Activated CD4-positive, CD25-positive, alpha-beta regulatory T cell treated with anti-CD3 and anti-CD28 coated beads, Interleukin-2, amount 50 U/mL, for 24 hours (primary cell): ENCODE results near the gene FAM184B.
A peak's percentile ranks its signal among the peaks of the same experiment; 100 is the strongest.

Source experiments
- ATAC-seq, 2 donors: fragments of 150-1000 bp; cut with Tn5 transposase; one replicate each; pipeline ENCODE4 v1.10.0; 2021; ENCODE audit warnings: mild to moderate bottlenecking in 1 of 2, moderate library complexity in 1 of 2

Gene FAM184B

DNA sequence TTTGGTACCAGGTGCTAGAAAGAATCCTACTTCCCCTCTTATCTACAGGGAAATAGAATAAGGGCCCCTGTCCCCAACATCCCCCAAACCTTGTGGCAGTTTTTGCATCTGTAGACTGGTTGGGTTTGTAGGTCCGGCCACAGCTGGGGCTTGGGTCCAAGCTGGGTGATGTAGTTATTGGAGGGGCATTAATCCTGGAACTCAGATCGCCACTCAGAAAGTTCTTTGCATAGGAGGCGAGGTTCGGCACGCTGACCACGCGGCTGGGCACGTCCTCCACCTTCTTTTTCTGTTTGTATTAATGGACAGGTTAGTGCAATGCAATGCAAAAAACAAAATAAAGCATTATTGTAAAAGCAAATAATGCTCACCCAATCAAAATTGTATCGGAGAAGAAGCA, 147.8 kb downstream of the FAM184B start:
- ATAC-seq = no peak

GRCh38 chr4:17630228-17630627, 151.2 kb downstream of the FAM184B start:
- no peak for ATAC-seq

DNA sequence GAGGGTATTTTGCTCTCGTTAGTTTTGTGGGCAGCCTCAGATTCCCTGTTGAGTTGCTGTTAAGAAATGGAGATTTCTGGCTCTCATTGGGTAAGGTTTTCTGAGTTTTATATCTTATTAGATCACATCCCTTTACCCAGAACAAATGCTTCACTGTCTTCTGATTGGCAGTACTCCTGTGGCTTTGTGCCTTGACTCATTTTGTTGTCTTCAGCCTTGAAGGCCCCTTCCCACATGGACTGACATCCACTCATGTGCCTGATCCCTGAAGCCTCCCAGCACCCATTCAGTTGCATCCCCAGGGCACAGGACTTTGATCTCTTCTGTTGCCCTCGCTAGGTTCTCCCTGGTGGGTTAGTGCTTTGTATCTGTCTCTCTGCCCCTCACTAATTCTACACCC, 156.6 kb downstream of the FAM184B start:
- no peak for ATAC-seq

DNA sequence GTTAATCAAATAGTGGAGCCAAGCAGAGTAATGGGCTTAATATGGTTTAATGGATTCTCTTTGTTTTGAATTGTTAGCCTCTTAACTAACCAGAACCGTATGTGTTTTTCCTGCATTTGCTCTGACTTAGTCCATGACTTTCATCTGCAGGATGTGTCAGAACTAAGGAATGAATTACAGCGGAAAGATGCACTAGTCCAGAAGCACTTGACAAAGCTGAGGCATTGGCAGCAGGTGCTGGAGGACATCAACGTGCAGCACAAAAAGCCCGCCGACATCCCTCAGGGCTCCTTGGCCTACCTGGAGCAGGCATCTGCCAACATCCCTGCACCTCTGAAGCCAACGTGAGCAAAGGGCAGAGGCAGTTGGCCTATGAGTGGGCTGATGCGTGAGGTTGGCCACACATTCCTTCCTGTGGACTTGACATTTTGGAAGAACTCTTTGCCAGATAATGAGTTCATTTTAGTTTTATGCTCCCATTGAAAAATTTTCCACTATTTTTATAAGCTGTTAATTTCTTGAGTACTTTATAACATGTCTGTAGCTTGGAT, 157.9 kb downstream of the FAM184B start:
- ATAC-seq = no peak

GRCh38 chr4:17619416-17620105, 161.9 kb downstream of the FAM184B start:
- no peak for ATAC-seq

DNA sequence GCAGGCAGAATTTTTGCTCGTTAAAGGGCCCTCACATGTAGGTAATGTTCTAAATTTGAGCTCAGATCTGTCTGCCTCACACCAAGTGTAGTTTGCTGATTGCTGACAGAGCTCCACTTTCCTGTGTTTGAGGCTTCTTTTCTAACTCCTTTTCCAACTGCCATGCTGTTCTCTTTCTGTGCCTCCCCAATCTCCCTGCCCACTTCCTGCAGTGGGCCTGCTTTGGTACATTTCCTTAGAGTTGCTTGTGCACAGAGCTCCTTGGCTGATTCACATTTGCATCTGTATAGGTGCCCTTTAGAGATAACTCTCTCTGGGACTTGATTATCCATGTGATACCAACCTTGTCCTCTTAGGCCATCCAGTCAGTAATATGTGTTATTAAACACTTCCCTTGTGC, 162.5 kb downstream of the FAM184B start:
- no peak for ATAC-seq

GRCh38 chr4:17616283-17616682, 165.1 kb downstream of the FAM184B start:
- no peak for ATAC-seq

DNA sequence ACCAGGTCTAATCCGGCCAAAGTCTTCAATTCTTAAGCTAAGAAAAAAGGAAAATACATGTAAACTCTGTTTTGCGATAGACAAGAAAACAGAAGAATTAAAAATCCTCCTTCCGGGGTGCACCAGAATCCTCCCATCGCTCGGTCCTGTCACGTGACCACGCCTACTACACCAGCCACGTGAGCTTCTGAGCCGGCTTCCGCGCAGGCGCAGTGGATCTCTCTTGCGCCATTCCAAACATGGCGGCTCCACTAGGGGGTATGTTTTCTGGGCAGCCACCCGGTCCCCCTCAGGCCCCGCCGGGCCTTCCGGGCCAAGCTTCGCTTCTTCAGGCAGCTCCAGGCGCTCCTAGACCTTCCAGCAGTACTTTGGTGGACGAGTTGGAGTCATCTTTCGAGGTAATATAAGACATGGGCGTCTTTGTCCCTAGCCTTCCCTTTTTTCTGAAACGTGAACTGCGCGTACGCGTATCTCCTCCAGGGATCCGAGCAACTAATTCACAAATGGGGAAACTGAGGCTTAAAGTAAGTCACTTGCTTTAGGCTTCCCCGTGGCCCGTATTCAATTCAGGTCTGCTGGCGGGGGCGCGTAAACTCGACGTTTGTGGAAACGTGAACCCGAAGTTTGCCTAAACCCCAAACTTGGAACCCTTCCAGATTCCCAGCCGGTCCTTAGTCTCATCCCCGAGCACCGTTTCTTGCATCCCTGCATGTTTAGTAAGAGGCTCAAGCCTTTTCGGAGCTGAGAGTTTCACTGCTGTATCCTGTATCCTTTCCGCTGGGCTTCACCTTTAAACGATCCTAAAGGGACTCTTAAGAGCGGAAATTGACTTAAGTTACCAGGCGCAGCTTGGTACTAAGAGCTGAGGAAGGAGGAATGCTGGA, 166.8 kb downstream of the FAM184B start, which contains the start of gene MED28:
MED28 (plus strand) TSS at position 226 of the 884 bp plus-strand sequence; CDS start at position 240, 14 bp downstream.
- ATAC-seq = peak; percentile 92 to 95

GRCh38 chr4:17613761-17614415, 167.5 kb downstream of the FAM184B start:
- ATAC-seq = peak; percentile 53 to 56

DNA sequence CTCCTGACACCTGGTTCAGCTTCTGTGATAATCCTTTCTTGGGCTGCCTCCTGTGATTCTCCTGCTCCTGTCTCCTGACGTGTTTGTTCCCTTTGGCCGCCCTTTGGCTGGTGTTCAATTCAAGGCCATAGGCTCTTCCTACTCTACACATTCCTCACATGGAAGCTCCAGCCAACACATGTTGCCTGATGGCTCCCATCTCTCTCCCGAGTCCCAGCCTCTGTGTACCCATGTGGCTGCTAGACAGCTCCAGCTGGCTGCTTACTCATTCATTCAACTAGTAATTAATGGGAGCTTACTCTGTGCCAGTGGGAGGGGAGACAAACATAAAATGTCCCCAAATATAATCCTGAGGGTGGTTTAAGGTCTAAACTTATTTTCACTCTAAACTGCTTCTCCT, 176.2 kb downstream of the FAM184B start:
- ATAC-seq = no peak

- ATAC-seq = no peak
These were observed 181.6 kb downstream of the FAM184B start for GRCh38 chr4:17599826-17600225.

- ATAC-seq = no peak
These were observed 183.9 kb downstream of the FAM184B start for GRCh38 chr4:17597517-17597916.

DNA sequence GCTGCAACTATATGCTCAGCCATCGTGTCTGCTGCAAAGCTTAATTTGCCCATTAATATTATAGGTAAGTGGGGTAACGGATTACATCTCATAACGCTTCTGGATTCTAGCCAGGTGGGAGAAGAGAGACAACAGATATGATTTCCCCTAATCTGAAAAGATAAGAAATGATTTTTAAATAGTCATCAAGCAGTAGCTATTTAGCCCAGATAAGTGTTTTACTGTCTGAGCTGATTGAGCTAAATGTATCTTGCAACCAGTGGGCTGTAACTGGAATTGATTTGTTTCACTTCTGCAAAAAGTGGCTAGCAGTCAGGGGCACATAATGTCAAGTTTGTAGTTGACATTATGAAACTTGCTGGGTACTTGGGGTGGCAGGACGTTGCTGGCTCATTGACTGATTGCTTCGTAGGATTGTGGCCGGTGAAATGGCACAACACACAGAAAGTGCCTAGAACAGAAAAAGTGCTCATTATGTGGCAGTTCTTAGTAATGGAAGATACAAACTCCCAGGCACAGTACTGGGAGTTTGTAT, 185.9 kb downstream of the FAM184B start:
- no peak for ATAC-seq

DNA sequence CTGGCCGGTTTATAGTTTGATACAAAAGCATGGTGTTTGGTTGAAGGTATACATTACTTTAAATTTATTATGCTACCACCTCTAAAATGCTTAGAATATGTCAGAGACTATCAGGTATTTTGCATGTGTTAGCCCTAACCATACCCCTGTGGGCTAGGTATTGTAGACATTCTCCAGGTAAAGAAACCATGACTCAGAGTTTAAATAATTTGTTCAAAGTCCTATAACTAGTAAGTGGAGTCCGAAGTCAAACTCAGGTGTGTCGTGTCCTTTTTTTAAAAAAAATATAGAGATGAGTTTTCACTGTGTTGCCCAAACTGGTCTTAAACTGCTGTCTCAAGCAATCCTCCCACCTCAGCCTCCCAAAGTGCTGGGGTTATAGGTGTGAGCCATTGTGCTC, 192.1 kb downstream of the FAM184B start:
- no peak for ATAC-seq

GRCh38 chr4:17587094-17587822, 194.2 kb downstream of the FAM184B start:
- no peak for ATAC-seq

GRCh38 chr4:17584521-17585213, 196.8 kb downstream of the FAM184B start:
- no peak for ATAC-seq

GRCh38 chr4:17583941-17584340, 197.5 kb downstream of the FAM184B start:
- ATAC-seq = no peak

GRCh38 chr4:17583276-17583675, 198.1 kb downstream of the FAM184B start:
- ATAC-seq = no peak

DNA sequence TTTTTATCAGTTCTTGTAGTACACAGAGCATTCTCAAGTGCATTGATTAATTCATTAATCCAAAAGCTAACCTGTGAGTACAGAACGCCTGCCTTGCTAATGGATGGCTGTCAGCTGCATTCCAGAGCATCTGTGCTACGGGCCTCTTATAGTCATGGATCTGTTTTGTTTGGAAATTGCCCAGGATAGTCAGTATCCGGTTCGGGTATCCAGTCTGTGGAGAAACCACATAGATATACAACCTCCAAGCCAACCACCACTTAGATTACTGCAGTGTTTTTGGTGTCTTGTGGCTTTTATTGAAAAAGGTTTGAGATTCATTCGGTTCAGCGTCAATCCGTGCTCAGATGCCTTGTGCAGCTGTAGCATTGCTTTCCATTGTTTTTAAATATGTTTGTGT, 200.5 kb downstream of the FAM184B start:
- no peak for ATAC-seq
